ENCODE results near the gene ACSL3. TPM values are rescaled to one million over a fixed set of nuclear protein-coding genes. Genes with fewer than 3 reads are reported as not detected.

ACSL3 gene
- total and polyA plus RNA-seq, 4 donors, result 22.2 to 154 (median 59.2) TPM

GRCh38 chr2:222926915-222927314, 66.1 kb downstream of the ACSL3 start:
- H3K36me3 ChIP-seq (ENCODE audit: control insufficient read depth in 4 of 4, insufficient read depth in 4 of 4, low read length in 4 of 4), result peaks cover 22 to 36% (median 27%) of the 10 kb centered on the region in 4 donors
- no peak overlapping the region for H3K27ac ChIP-seq (ENCODE audit: low read depth in 1 of 2, low read length in 1 of 2)
- H3K9ac ChIP-seq (ENCODE audit: insufficient read depth in 1 of 2, low read length in 2 of 2), result no peak overlapping the region
- TF ChIP-seq CTCF (IDR thresholded peaks at IDR 0.05; ENCODE audit: control extremely low read depth, extremely low read depth), result no peak
- no peaks in the 10 kb centered on the region for H3K9me3 ChIP-seq (ENCODE audit: control insufficient read depth in 4 of 4, insufficient read depth in 3 of 4, low read length in 3 of 4)
- DNase-seq (no peak), ATAC-seq (ENCODE audit: insufficient read depth, low FRiP score) (no peak)
- no peak overlapping the region for H3K4me3 ChIP-seq
- WGBS, 2 donors, result 95% methylated on average over 9 of the region's 9 CpGs
- no peaks in the 10 kb centered on the region for H3K4me1 ChIP-seq (ENCODE audit: control insufficient read depth in 5 of 5, insufficient read depth in 5 of 5, low read length in 5 of 5)
- H3K27me3 ChIP-seq (ENCODE audit: control insufficient read depth in 3 of 3, insufficient read depth in 3 of 3, low read length in 2 of 3), result no peaks in the 10 kb centered on the region

DNA sequence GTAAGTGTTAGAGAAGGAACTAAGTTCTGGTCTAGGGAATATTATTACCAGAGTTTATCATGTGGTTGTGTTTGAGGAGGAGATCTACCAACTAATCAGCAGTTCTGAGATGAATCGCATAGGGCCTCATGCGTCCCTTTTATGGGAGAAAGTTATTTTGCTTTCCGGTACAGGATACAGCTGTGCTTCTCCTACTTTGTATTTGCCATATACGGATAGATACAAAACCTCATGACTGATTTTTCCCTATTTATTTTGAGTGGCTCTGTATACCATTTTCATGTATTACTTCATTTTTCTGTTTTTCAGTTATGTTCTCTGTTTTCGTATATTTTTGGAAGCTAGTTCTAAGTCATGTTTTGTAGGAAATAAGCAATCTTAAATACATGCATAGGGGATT, 66.8 kb downstream of the ACSL3 start:
- Histone ChIP-seq H3K4me1 (ENCODE audit: control insufficient read depth in 5 of 5, insufficient read depth in 5 of 5, low read length in 5 of 5) (no peaks in the 10 kb centered on the region), H3K27ac (ENCODE audit: low read depth in 1 of 2, low read length in 1 of 2) (no peak overlapping the region), H3K36me3 (ENCODE audit: control insufficient read depth in 4 of 4, insufficient read depth in 4 of 4, low read length in 4 of 4) (peaks cover 20 to 35% (median 27%) of the 10 kb centered on the region in 4 donors), H3K9me3 (ENCODE audit: control insufficient read depth in 4 of 4, insufficient read depth in 3 of 4, low read length in 3 of 4) (no peaks in the 10 kb centered on the region), H3K4me3 (no peak overlapping the region), H3K27me3 (ENCODE audit: control insufficient read depth in 3 of 3, insufficient read depth in 3 of 3, low read length in 2 of 3) (no peaks in the 10 kb centered on the region), H3K9ac (ENCODE audit: insufficient read depth in 1 of 2, low read length in 2 of 2) (no peak overlapping the region)
- ATAC-seq (ENCODE audit: insufficient read depth, low FRiP score) (no peak), DNase-seq (no peak)
- TF ChIP-seq CTCF (IDR thresholded peaks at IDR 0.05; ENCODE audit: control extremely low read depth, extremely low read depth), result no peak
- 82 to 86% methylated on average over 5 of the region's 5 CpGs for WGBS, 2 donors

- DNase-seq, result no peak
- peaks cover 21 to 36% (median 25%) of the 10 kb centered on the region in 4 donors for H3K36me3 ChIP-seq (ENCODE audit: control insufficient read depth in 4 of 4, insufficient read depth in 4 of 4, low read length in 4 of 4)
- 94 to 97% methylated on average over 6 of the region's 6 CpGs for WGBS, 2 donors
Observed at GRCh38 chr2:222928335-222928734, 67.5 kb downstream of the ACSL3 start.

More at GRCh38 chr2:222928335-222928734, 67.5 kb downstream of the ACSL3 start:
- H3K4me1 ChIP-seq (ENCODE audit: control insufficient read depth in 5 of 5, insufficient read depth in 5 of 5, low read length in 5 of 5), result no peaks in the 10 kb centered on the region
- H3K4me3 ChIP-seq, result no peak overlapping the region
- no peak for ATAC-seq (ENCODE audit: insufficient read depth, low FRiP score)
- no peak overlapping the region for H3K27ac ChIP-seq (ENCODE audit: low read depth in 1 of 2, low read length in 1 of 2)
- H3K27me3 ChIP-seq (ENCODE audit: control insufficient read depth in 3 of 3, insufficient read depth in 3 of 3, low read length in 2 of 3), result no peaks in the 10 kb centered on the region
- H3K9ac ChIP-seq (ENCODE audit: insufficient read depth in 1 of 2, low read length in 2 of 2), result no peak overlapping the region
- TF ChIP-seq CTCF (IDR thresholded peaks at IDR 0.05; ENCODE audit: control extremely low read depth, extremely low read depth), result no peak
- H3K9me3 ChIP-seq (ENCODE audit: control insufficient read depth in 4 of 4, insufficient read depth in 3 of 4, low read length in 3 of 4), result no peaks in the 10 kb centered on the region

All from lung (tissue), 12 donors.